BJ (cell line): ENCODE measurements around the gene CNTFR. TPM values are rescaled to one million over a fixed set of nuclear protein-coding genes. Genes with fewer than 3 reads are reported as not detected.

ENCODE experiments used
- polyA plus RNA-seq: library from polyadenylated mRNA; depleted of rRNA; stranded (reverse); fragments of >200 nt; gene quantifications from 2 replicates; pipeline ENCODE4 v1.2.3, GENCODE V29; 2011; rRNA removed

CNTFR gene
- polyA plus RNA-seq, 1 experiment: 0.09 TPM

Other genes starting within 250 kb of the CNTFR start
- gene MYORG, start 212.8 kb downstream of the CNTFR start, polyA plus RNA-seq: 0.21 and 0.22 TPM in 2 replicates
- gene FAM219A, start 131.2 kb downstream of the CNTFR start, polyA plus RNA-seq: 10.7 and 17.8 TPM in 2 replicates
- not detected in 2 replicates for gene DNAI1, start 130.9 kb downstream of the CNTFR start, polyA plus RNA-seq
- gene ENHO, start 66.7 kb downstream of the CNTFR start, polyA plus RNA-seq: 0.11 TPM in 1 of 2 replicates, not detected in the other
- gene RPP25L, start 22.4 kb upstream of the CNTFR start, polyA plus RNA-seq: 32.9 and 38.8 TPM in 2 replicates
- gene DCTN3, start 30.8 kb upstream of the CNTFR start, polyA plus RNA-seq: 74.7 and 149 TPM in 2 replicates
- not detected in 2 replicates for gene ARID3C, start 39.3 kb upstream of the CNTFR start, polyA plus RNA-seq
- 65.4 and 95.5 TPM in 2 replicates for gene SIGMAR1, start 48.1 kb upstream of the CNTFR start, polyA plus RNA-seq
- gene GALT, start 57.0 kb upstream of the CNTFR start, polyA plus RNA-seq: 26.6 and 41.5 TPM in 2 replicates
- gene IL11RA, start 62.5 kb upstream of the CNTFR start, polyA plus RNA-seq: 21.8 and 38.4 TPM in 2 replicates
- 0.11 and 0.12 TPM in 2 replicates for gene CCL27, start 72.9 kb upstream of the CNTFR start, polyA plus RNA-seq
- not detected in 2 replicates for gene CCL19, start 101.6 kb upstream of the CNTFR start, polyA plus RNA-seq
- gene CCL21, start 120.4 kb upstream of the CNTFR start, polyA plus RNA-seq: not detected in 2 replicates